ENCODE data around the gene FOXA3. TPM values are rescaled to one million over a fixed set of nuclear protein-coding genes. Genes with fewer than 3 reads are reported as not detected.

Gene FOXA3
- total and polyA plus RNA-seq, 2 of the 4 experiments (the other 2 are of a cell fraction): not detected

- peaks cover 6% of the 10 kb centered on the region for H3K4me1 ChIP-seq (ENCODE audit: control insufficient read depth, insufficient read depth, low read length)
- no peak within 1 kb of the TSS for H3K9ac ChIP-seq (ENCODE audit: low read depth, low read length)
- H4K91ac ChIP-seq (ENCODE audit: insufficient read depth, low read depth, low read length): no peak within 1 kb of the TSS
- CTCF ChIA-PET: no interaction called here
- no peak within 1 kb of the TSS for H3K18ac ChIP-seq (ENCODE audit: low read depth, low read length)
- H2BK5ac ChIP-seq (ENCODE audit: low read depth, low read length, poor library complexity, severe bottlenecking): no peak within 1 kb of the TSS
- no peaks in the 10 kb centered on the region; a peak in 1 of 4 replicates for H3K79me1 ChIP-seq (ENCODE audit: low read depth in 1 of 2, low read length in 2 of 2)
- in situ Hi-C loops (cut with MboI; ENCODE audit: low sequenced_read_pairs) (no loop called here), intact Hi-C loops (cut with micrococcal nuclease) (no loop called here), dilution Hi-C loops (cut with HindIII; ENCODE audit: low sequenced_read_pairs, unreplicated experiment) (no loop called here)
- no peak within 1 kb of the TSS for H3K23ac ChIP-seq (ENCODE audit: low read depth, low read length)
- no peak within 1 kb of the TSS for H2BK15ac ChIP-seq (ENCODE audit: low read depth, low read length)
- no peak within 1 kb of the TSS for H2AFZ ChIP-seq (replicated peaks; ENCODE audit: low read length, poor library complexity)
- H3K27me3 ChIP-seq (ENCODE audit: control insufficient read depth, insufficient read depth, low read length): no peaks in the 10 kb centered on the region
- no peak within 1 kb of the TSS for H3K4me2 ChIP-seq (ENCODE audit: low read depth, low read length)
- DNase-seq (no peak), ATAC-seq (ENCODE audit: low read depth) (no peak)
- peaks cover 5% of the 10 kb centered on the region for H3K9me1 ChIP-seq (ENCODE audit: insufficient read depth, low read length)
- WGBS, 2 experiments (ENCODE audit: extremely low coverage in 2 of 2, insufficient read length in 1 of 2): 74% methylated on average over 24 of the region's 40 CpGs; no CpG with 5 or more reads in 1 of the 2 experiments
- no TSS peak for BruUV-seq (replicated peaks)
- H3K27ac ChIP-seq (ENCODE audit: insufficient read depth, low read length): no peak within 1 kb of the TSS
- no peak within 1 kb of the TSS for H2BK20ac ChIP-seq (ENCODE audit: low read depth, low read length)
- peaks cover 14% of the 10 kb centered on the region; the same call in 1 of the 2 replicates for H3K36me3 ChIP-seq (ENCODE audit: control insufficient read depth, insufficient read depth, low read length)
- H3K9me3 ChIP-seq (ENCODE audit: control insufficient read depth, insufficient read depth, low read length): no peaks in the 10 kb centered on the region
- no peak within 1 kb of the TSS for H3K14ac ChIP-seq (replicated peaks; ENCODE audit: low read depth, low read length)
- H3K56ac ChIP-seq (ENCODE audit: extremely low read depth, insufficient read depth, low read length): no peak within 1 kb of the TSS
- peaks cover 5% of the 10 kb centered on the region; the same call in 1 of the 2 replicates for H4K20me1 ChIP-seq (ENCODE audit: insufficient read depth, low read length)
- no peak for TF ChIP-seq CTCF (conservative IDR thresholded peaks at IDR 0.05; ENCODE audit: low read depth, low read length)
- no peak for TF ChIP-seq BHLHE40 (IDR thresholded peaks at IDR 0.05; ENCODE audit: low read depth, low read length)
- TF ChIP-seq MAFK (IDR thresholded peaks at IDR 0.05; ENCODE audit: low read depth, low read length): no peak
- TF ChIP-seq POLR2A (IDR thresholded peaks at IDR 0.05; ENCODE audit: low read depth, low read length): no peak
- TF ChIP-seq USF2 (IDR thresholded peaks at IDR 0.05; ENCODE audit: low read depth, low read length): no peak
- no peak for TF ChIP-seq RAD21 (IDR thresholded peaks at IDR 0.05; ENCODE audit: low read length)
- no peak for TF ChIP-seq MXI1 (IDR thresholded peaks at IDR 0.05; ENCODE audit: borderline replicate concordance, low read depth, low read length)
- no peak for TF ChIP-seq NFE2L2 (IDR thresholded peaks at IDR 0.05; ENCODE audit: low read depth, low read length)
- no peak for TF ChIP-seq SMC3 (IDR thresholded peaks at IDR 0.05; ENCODE audit: low read depth, low read length)
- H4K5ac ChIP-seq (ENCODE audit: low read depth, low read length): no peak within 1 kb of the TSS
- no peak within 1 kb of the TSS for H4K8ac ChIP-seq (ENCODE audit: low read depth in 2 of 2, low read length in 2 of 2)
- H3K4me3 ChIP-seq (ENCODE audit: insufficient read depth, low read depth, low read length): no peak within 1 kb of the TSS
- peak within 1 kb of the TSS; percentile 42 for H2AK9ac ChIP-seq (replicated peaks; ENCODE audit: low read depth, low read length, poor library complexity)
- H3K4ac ChIP-seq (ENCODE audit: low read depth, low read length): no peak within 1 kb of the TSS; the same call in 1 of the 2 replicates
- POLR2A ChIA-PET (ENCODE audit: unreplicated experiment): no interaction called here
- no peak within 1 kb of the TSS for H2BK120ac ChIP-seq (ENCODE audit: low read depth, low read length)
- no peak within 1 kb of the TSS for H2AK5ac ChIP-seq (ENCODE audit: low read depth, low read length)
Measured at GRCh38 chr19:45814851-45815480, 49.2 kb upstream of the FOXA3 start, which contains the start of gene RSPH6A. TSS of gene RSPH6A (minus strand) at chr19:45815308. CDS start at chr19:45815176, 132 bp downstream.

All from IMR-90 (cell line).